GM12878 (cell line): ENCODE measurements around the gene MAN2A1.
"Not testable (repeated sequence)": the region's sequence is repeated elsewhere in the genome, so short reads cannot be mapped to it uniquely, and the experiment has no call there.

Source experiments
- CTCF ChIP-seq, 3 experiments: IDR thresholded peaks in 2 of 3; conservative IDR thresholded peaks in 1 of 3; 2 replicates each; pipeline ENCODE4 v1.5.1; 2011; ENCODE audit warnings: low read depth in 3 of 3, low read length in 3 of 3, mild to moderate bottlenecking in 3 of 3, control low read depth in 2 of 3, moderate library complexity in 2 of 3, inconsistent platforms in 1 of 3, mixed read lengths in 1 of 3; ENCODE audit not compliant: control insufficient read depth in 2 of 3, insufficient read depth in 1 of 3; ENCODE audit errors: extremely low read depth in 1 of 3
- ZNF217 ChIP-seq: fragments of 450-650 bp; IDR thresholded peaks from 2 replicates; pipeline ENCODE4 v1.6.1; 2017; ENCODE audit warnings: antibody characterized with exemption, mild to moderate bottlenecking

- TF ChIP-seq ZNF217; CTCF (IDR thresholded peaks at IDR 0.05 in 2 of 3, conservative IDR thresholded peaks at IDR 0.05 in 1 of 3; ENCODE audit: control insufficient read depth in 2 of 3, extremely low read depth in 1 of 3, insufficient read depth in 1 of 3, low read depth in 3 of 3, low read length in 3 of 3): not testable (repeated sequence)
Observed at GRCh38 chr5:109893271-109893670, 203.5 kb downstream of the MAN2A1 start.
